ENCODE data around the gene PRKCZ.
A peak's percentile ranks its signal among the peaks of the same experiment; 100 is the strongest.

DNA sequence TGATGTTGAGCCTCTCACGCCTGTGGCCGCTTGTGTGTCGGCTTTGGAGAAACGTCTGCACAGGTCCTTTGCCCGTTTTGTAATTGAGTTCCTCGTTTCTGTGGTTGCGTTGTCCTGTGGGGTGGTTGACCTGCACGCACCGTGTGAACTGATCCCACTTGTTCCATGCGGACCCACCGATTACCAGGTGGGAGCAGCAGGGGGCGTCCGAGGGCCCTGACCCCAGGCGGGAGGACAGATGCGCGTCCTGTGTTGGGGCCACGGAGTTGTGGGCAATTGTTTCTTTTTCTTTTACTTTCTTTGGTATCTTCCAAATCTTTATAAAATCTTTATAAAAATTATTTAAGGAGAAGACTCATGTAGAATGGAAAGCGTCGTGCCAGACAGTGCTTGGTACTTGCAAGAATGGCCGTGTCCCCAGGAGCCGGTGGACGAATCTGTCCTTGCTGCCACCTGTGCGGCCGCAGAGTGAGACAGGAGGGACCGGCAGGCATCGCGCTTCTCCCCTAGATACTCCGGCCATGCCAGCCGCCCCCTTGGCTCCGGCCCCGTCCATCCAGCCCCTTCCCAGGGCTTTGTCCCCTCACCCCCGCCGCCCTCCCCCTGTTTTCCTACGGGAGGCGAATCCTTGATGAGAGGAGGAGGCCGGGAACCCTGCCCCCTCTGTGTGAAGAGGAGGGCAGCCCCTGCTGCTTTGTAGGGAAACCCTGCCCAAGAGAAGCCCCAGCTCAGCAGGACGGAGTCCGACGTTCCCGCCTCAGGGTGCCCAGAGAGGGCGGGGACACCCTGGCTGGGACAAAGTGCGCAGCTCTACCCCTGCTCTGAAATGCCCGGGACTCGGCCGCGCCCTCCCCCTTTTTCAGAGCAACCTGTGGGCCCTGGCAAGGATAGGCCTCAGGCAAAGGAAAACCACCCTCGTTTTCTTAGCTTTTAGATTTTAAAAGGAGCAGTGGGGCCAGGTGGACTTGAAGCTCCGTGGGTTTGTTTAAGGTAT lies 41.7 kb downstream of the PRKCZ start:
- TF ChIP-seq JUNB (IDR thresholded peaks at IDR 0.05; ENCODE audit: unreplicated experiment), result no peak
- TF ChIP-seq EZH2 (IDR thresholded peaks at IDR 0.05; ENCODE audit: low read depth, unreplicated experiment), result no peak
- TF ChIP-seq, protein P1, sequence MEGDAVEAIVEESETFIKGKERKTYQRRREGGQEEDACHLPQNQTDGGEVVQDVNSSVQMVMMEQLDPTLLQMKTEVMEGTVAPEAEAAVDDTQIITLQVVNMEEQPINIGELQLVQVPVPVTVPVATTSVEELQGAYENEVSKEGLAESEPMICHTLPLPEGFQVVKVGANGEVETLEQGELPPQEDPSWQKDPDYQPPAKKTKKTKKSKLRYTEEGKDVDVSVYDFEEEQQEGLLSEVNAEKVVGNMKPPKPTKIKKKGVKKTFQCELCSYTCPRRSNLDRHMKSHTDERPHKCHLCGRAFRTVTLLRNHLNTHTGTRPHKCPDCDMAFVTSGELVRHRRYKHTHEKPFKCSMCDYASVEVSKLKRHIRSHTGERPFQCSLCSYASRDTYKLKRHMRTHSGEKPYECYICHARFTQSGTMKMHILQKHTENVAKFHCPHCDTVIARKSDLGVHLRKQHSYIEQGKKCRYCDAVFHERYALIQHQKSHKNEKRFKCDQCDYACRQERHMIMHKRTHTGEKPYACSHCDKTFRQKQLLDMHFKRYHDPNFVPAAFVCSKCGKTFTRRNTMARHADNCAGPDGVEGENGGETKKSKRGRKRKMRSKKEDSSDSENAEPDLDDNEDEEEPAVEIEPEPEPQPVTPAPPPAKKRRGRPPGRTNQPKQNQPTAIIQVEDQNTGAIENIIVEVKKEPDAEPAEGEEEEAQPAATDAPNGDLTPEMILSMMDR (conservative IDR thresholded peaks at IDR 0.05; ENCODE audit: low read depth in 2 of 2), result peak; percentile 66 to 79
- TF ChIP-seq POLR2AphosphoS5 (IDR thresholded peaks at IDR 0.05; ENCODE audit: low read depth), result no peak
- no peak for TF ChIP-seq STAT1 (IDR thresholded peaks at IDR 0.05; ENCODE audit: unreplicated experiment)
- TF ChIP-seq EZH2phosphoT487 (IDR thresholded peaks at IDR 0.05; ENCODE audit: unreplicated experiment), result no peak
- TF ChIP-seq, protein P2, sequence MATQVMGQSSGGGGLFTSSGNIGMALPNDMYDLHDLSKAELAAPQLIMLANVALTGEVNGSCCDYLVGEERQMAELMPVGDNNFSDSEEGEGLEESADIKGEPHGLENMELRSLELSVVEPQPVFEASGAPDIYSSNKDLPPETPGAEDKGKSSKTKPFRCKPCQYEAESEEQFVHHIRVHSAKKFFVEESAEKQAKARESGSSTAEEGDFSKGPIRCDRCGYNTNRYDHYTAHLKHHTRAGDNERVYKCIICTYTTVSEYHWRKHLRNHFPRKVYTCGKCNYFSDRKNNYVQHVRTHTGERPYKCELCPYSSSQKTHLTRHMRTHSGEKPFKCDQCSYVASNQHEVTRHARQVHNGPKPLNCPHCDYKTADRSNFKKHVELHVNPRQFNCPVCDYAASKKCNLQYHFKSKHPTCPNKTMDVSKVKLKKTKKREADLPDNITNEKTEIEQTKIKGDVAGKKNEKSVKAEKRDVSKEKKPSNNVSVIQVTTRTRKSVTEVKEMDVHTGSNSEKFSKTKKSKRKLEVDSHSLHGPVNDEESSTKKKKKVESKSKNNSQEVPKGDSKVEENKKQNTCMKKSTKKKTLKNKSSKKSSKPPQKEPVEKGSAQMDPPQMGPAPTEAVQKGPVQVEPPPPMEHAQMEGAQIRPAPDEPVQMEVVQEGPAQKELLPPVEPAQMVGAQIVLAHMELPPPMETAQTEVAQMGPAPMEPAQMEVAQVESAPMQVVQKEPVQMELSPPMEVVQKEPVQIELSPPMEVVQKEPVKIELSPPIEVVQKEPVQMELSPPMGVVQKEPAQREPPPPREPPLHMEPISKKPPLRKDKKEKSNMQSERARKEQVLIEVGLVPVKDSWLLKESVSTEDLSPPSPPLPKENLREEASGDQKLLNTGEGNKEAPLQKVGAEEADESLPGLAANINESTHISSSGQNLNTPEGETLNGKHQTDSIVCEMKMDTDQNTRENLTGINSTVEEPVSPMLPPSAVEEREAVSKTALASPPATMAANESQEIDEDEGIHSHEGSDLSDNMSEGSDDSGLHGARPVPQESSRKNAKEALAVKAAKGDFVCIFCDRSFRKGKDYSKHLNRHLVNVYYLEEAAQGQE (IDR thresholded peaks at IDR 0.05; ENCODE audit: unreplicated experiment), result no peak
- TF ChIP-seq, protein P3, sequence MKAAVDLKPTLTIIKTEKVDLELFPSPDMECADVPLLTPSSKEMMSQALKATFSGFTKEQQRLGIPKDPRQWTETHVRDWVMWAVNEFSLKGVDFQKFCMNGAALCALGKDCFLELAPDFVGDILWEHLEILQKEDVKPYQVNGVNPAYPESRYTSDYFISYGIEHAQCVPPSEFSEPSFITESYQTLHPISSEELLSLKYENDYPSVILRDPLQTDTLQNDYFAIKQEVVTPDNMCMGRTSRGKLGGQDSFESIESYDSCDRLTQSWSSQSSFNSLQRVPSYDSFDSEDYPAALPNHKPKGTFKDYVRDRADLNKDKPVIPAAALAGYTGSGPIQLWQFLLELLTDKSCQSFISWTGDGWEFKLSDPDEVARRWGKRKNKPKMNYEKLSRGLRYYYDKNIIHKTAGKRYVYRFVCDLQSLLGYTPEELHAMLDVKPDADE (IDR thresholded peaks at IDR 0.05), result no peak
- 0 out of 2 replicates have a peak, but pooled peaks have one; percentile 11 for TF ChIP-seq CREB1 (CRISPR knock-in tag; IDR thresholded peaks at IDR 0.05; ENCODE audit: low read depth)
